ENCODE measurements around the gene KLHDC8A.

Gene KLHDC8A

GRCh38 chr1:205353191-205353590 is 3.5 kb downstream of the KLHDC8A start:
- no peaks in the 10 kb centered on the region for H3K36me3 ChIP-seq (ENCODE audit: control insufficient read depth in 1 of 2, insufficient read depth in 2 of 2, low read length in 2 of 2)
- no peak overlapping the region for H3K4me3 ChIP-seq (ENCODE audit: low read depth in 1 of 2, low read length in 2 of 2)
- H3K9me3 ChIP-seq (ENCODE audit: control insufficient read depth in 1 of 2, low read length in 2 of 2) = no peaks in the 10 kb centered on the region
- H3K27ac ChIP-seq (ENCODE audit: low read length) = no peak overlapping the region
- no peaks in the 10 kb centered on the region for H3K27me3 ChIP-seq (ENCODE audit: low read depth, low read length)
- H3K4me1 ChIP-seq (ENCODE audit: control insufficient read depth in 1 of 2, insufficient read depth in 2 of 2, low read length in 2 of 2) = peaks cover 0 to 7% of the 10 kb centered on the region in 2 donors

GRCh38 chr1:205351984-205352713 is 4.6 kb downstream of the KLHDC8A start:
- Histone ChIP-seq H3K4me3 (ENCODE audit: low read depth in 1 of 2, low read length in 2 of 2) (no peak overlapping the region), H3K36me3 (ENCODE audit: control insufficient read depth in 1 of 2, insufficient read depth in 2 of 2, low read length in 2 of 2) (no peaks in the 10 kb centered on the region), H3K4me1 (ENCODE audit: control insufficient read depth in 1 of 2, insufficient read depth in 2 of 2, low read length in 2 of 2) (peaks cover 0 to 7% of the 10 kb centered on the region in 2 donors), H3K27me3 (ENCODE audit: low read depth, low read length) (no peaks in the 10 kb centered on the region), H3K27ac (ENCODE audit: low read length) (no peak overlapping the region), H3K9me3 (ENCODE audit: control insufficient read depth in 1 of 2, low read length in 2 of 2) (no peaks in the 10 kb centered on the region)

- Histone ChIP-seq H3K27ac (ENCODE audit: low read length) (no peak overlapping the region), H3K4me3 (ENCODE audit: low read depth in 1 of 2, low read length in 2 of 2) (no peak overlapping the region), H3K9me3 (ENCODE audit: control insufficient read depth in 1 of 2, low read length in 2 of 2) (no peaks in the 10 kb centered on the region), H3K4me1 (ENCODE audit: control insufficient read depth in 1 of 2, insufficient read depth in 2 of 2, low read length in 2 of 2) (no peaks in the 10 kb centered on the region), H3K36me3 (ENCODE audit: control insufficient read depth in 1 of 2, insufficient read depth in 2 of 2, low read length in 2 of 2) (no peaks in the 10 kb centered on the region), H3K27me3 (ENCODE audit: low read depth, low read length) (peaks cover 3% of the 10 kb centered on the region)
Measured at GRCh38 chr1:205350691-205351141, 6.0 kb downstream of the KLHDC8A start.

- H3K9me3 ChIP-seq (ENCODE audit: control insufficient read depth in 1 of 2, low read length in 2 of 2) = no peaks in the 10 kb centered on the region
- peaks cover 3% of the 10 kb centered on the region for H3K27me3 ChIP-seq (ENCODE audit: low read depth, low read length)
- no peak overlapping the region for H3K4me3 ChIP-seq (ENCODE audit: low read depth in 1 of 2, low read length in 2 of 2)
- H3K36me3 ChIP-seq (ENCODE audit: control insufficient read depth in 1 of 2, insufficient read depth in 2 of 2, low read length in 2 of 2) = no peaks in the 10 kb centered on the region
- no peaks in the 10 kb centered on the region for H3K4me1 ChIP-seq (ENCODE audit: control insufficient read depth in 1 of 2, insufficient read depth in 2 of 2, low read length in 2 of 2)
- no peak overlapping the region for H3K27ac ChIP-seq (ENCODE audit: low read length)
Measured at GRCh38 chr1:205350124-205350523, 6.6 kb downstream of the KLHDC8A start.

GRCh38 chr1:205348554-205349487 is 7.9 kb downstream of the KLHDC8A start:
- Histone ChIP-seq H3K9me3 (ENCODE audit: control insufficient read depth in 1 of 2, low read length in 2 of 2) (no peaks in the 10 kb centered on the region), H3K27ac (ENCODE audit: low read length) (no peak overlapping the region), H3K27me3 (ENCODE audit: low read depth, low read length) (peaks cover 10% of the 10 kb centered on the region), H3K4me1 (ENCODE audit: control insufficient read depth in 1 of 2, insufficient read depth in 2 of 2, low read length in 2 of 2) (peaks cover 0 to 8% of the 10 kb centered on the region in 2 donors), H3K36me3 (ENCODE audit: control insufficient read depth in 1 of 2, insufficient read depth in 2 of 2, low read length in 2 of 2) (no peaks in the 10 kb centered on the region), H3K4me3 (ENCODE audit: low read depth in 1 of 2, low read length in 2 of 2) (no peak overlapping the region)

GRCh38 chr1:205346956-205347574 is 9.7 kb downstream of the KLHDC8A start:
- Histone ChIP-seq H3K4me3 (ENCODE audit: low read depth in 1 of 2, low read length in 2 of 2) (no peak overlapping the region), H3K27me3 (ENCODE audit: low read depth, low read length) (peaks cover 20% of the 10 kb centered on the region), H3K4me1 (ENCODE audit: control insufficient read depth in 1 of 2, insufficient read depth in 2 of 2, low read length in 2 of 2) (peaks cover 0 to 14% of the 10 kb centered on the region in 2 donors), H3K9me3 (ENCODE audit: control insufficient read depth in 1 of 2, low read length in 2 of 2) (no peaks in the 10 kb centered on the region), H3K36me3 (ENCODE audit: control insufficient read depth in 1 of 2, insufficient read depth in 2 of 2, low read length in 2 of 2) (no peaks in the 10 kb centered on the region), H3K27ac (ENCODE audit: low read length) (no peak overlapping the region)

GRCh38 chr1:205345761-205346160 is 11.0 kb downstream of the KLHDC8A start:
- Histone ChIP-seq H3K9me3 (ENCODE audit: control insufficient read depth in 1 of 2, low read length in 2 of 2) (no peaks in the 10 kb centered on the region), H3K4me3 (ENCODE audit: low read depth in 1 of 2, low read length in 2 of 2) (no peak overlapping the region), H3K36me3 (ENCODE audit: control insufficient read depth in 1 of 2, insufficient read depth in 2 of 2, low read length in 2 of 2) (no peaks in the 10 kb centered on the region), H3K27ac (ENCODE audit: low read length) (no peak overlapping the region), H3K27me3 (ENCODE audit: low read depth, low read length) (peaks cover 20% of the 10 kb centered on the region), H3K4me1 (ENCODE audit: control insufficient read depth in 1 of 2, insufficient read depth in 2 of 2, low read length in 2 of 2) (peaks cover 0 to 14% of the 10 kb centered on the region in 2 donors)

- Histone ChIP-seq H3K4me1 (ENCODE audit: control insufficient read depth in 1 of 2, insufficient read depth in 2 of 2, low read length in 2 of 2) (peaks cover 0 to 14% of the 10 kb centered on the region in 2 donors), H3K27ac (ENCODE audit: low read length) (no peak overlapping the region), H3K36me3 (ENCODE audit: control insufficient read depth in 1 of 2, insufficient read depth in 2 of 2, low read length in 2 of 2) (no peaks in the 10 kb centered on the region), H3K27me3 (ENCODE audit: low read depth, low read length) (peaks cover 20% of the 10 kb centered on the region), H3K4me3 (ENCODE audit: low read depth in 1 of 2, low read length in 2 of 2) (peak overlapping the region; percentile 15 to 59), H3K9me3 (ENCODE audit: control insufficient read depth in 1 of 2, low read length in 2 of 2) (no peaks in the 10 kb centered on the region)
Measured at GRCh38 chr1:205344066-205344928, 12.4 kb downstream of the KLHDC8A start.

- H3K36me3 ChIP-seq (ENCODE audit: control insufficient read depth in 1 of 2, insufficient read depth in 2 of 2, low read length in 2 of 2) = no peaks in the 10 kb centered on the region
- H3K4me1 ChIP-seq (ENCODE audit: control insufficient read depth in 1 of 2, insufficient read depth in 2 of 2, low read length in 2 of 2) = peaks cover 0 to 14% of the 10 kb centered on the region in 2 donors
- no peak overlapping the region for H3K27ac ChIP-seq (ENCODE audit: low read length)
- H3K4me3 ChIP-seq (ENCODE audit: low read depth in 1 of 2, low read length in 2 of 2) = peak overlapping the region in 1 of 2 donors; percentile 59
- H3K27me3 ChIP-seq (ENCODE audit: low read depth, low read length) = peaks cover 20% of the 10 kb centered on the region
- no peaks in the 10 kb centered on the region for H3K9me3 ChIP-seq (ENCODE audit: control insufficient read depth in 1 of 2, low read length in 2 of 2)
Measured at GRCh38 chr1:205343431-205344065, 13.2 kb downstream of the KLHDC8A start.

GRCh38 chr1:205342986-205343385 is 13.7 kb downstream of the KLHDC8A start:
- no peak overlapping the region for H3K27ac ChIP-seq (ENCODE audit: low read length)
- H3K9me3 ChIP-seq (ENCODE audit: control insufficient read depth in 1 of 2, low read length in 2 of 2) = no peaks in the 10 kb centered on the region
- H3K36me3 ChIP-seq (ENCODE audit: control insufficient read depth in 1 of 2, insufficient read depth in 2 of 2, low read length in 2 of 2) = no peaks in the 10 kb centered on the region
- H3K4me3 ChIP-seq (ENCODE audit: low read depth in 1 of 2, low read length in 2 of 2) = no peak overlapping the region
- H3K4me1 ChIP-seq (ENCODE audit: control insufficient read depth in 1 of 2, insufficient read depth in 2 of 2, low read length in 2 of 2) = peaks cover 0 to 14% of the 10 kb centered on the region in 2 donors
- H3K27me3 ChIP-seq (ENCODE audit: low read depth, low read length) = peaks cover 20% of the 10 kb centered on the region
